HEK293 (cell line): ENCODE results near the gene RXRG.

Source experiments
- BCL11A ChIP-seq: fragments of 450-650 bp; formaldehyde crosslinking; IDR thresholded peaks from 2 replicates; pipeline ENCODE4 v1.5.1; 2016; ENCODE audit warnings: low read depth, missing biosample characterization, missing genetic modification characterization
- KLF7 ChIP-seq: fragments of 450-650 bp; formaldehyde crosslinking; IDR thresholded peaks from 2 replicates; pipeline ENCODE4 v1.5.1; 2016; ENCODE audit warnings: missing biosample characterization, missing genetic modification characterization, borderline replicate concordance
- KLF9 ChIP-seq: fragments of 450-650 bp; formaldehyde crosslinking; IDR thresholded peaks from 2 replicates; pipeline ENCODE4 v1.5.1; 2016; ENCODE audit warnings: missing biosample characterization, missing genetic modification characterization, low read depth
- TCF7L2 ChIP-seq: IDR thresholded peaks from 2 replicates; pipeline ENCODE4 v1.6.1; 2011; ENCODE audit warnings: low read depth, mild to moderate bottlenecking, inconsistent platforms, low read length, moderate library complexity, borderline replicate concordance
- YY1 ChIP-seq: fragments of 450-650 bp; formaldehyde crosslinking; IDR thresholded peaks from 2 replicates; pipeline ENCODE4 v1.5.1; 2018; ENCODE audit warnings: missing biosample characterization, missing genetic modification characterization
- ZBTB7A ChIP-seq: fragments of 450-650 bp; formaldehyde crosslinking; IDR thresholded peaks from 2 replicates; pipeline ENCODE4 v1.5.1; 2016; ENCODE audit warnings: low read depth, missing biosample characterization, missing genetic modification characterization
- ZNF777 ChIP-seq: fragments of 450-650 bp; formaldehyde crosslinking; IDR thresholded peaks from 2 replicates; pipeline ENCODE4 v1.5.1; 2017; ENCODE audit warnings: missing biosample characterization, missing genetic modification characterization, borderline replicate concordance
- TF ChIP-seq, protein P1 (sequence below): fragments of 450-650 bp; formaldehyde crosslinking; IDR thresholded peaks from 2 replicates; pipeline ENCODE4 v1.5.1; 2016; ENCODE audit warnings: missing biosample characterization, missing genetic modification characterization
- TF ChIP-seq, protein P2 (sequence below): fragments of 450-650 bp; formaldehyde crosslinking; IDR thresholded peaks from 2 replicates; pipeline ENCODE4 v1.5.1; 2016; ENCODE audit warnings: missing biosample characterization, missing genetic modification characterization, borderline replicate concordance

DNA sequence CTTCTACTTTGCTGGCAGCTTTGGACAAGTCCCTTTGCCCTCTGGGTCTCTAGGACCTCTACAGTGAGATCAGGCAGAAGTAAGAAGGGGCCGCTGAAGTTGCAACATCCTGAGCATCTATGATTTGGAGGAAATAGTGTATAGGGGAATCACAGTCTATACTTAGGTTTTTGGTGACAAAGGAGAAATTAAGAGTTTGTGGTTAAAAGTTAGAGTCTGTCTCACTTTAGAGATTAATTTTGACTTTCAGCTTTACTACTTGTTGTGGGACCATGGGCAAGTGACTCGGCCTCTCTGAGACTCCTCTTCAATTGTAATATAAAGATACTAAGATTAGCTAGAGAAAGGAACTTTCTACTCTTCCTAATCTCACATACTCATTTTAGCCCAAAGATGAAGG is 55.3 kb downstream of the RXRG start:
- no peak for TF ChIP-seq BCL11A
- TF ChIP-seq ZNF777, result no peak
- TF ChIP-seq KLF7, result no peak
- TF ChIP-seq, protein P1, sequence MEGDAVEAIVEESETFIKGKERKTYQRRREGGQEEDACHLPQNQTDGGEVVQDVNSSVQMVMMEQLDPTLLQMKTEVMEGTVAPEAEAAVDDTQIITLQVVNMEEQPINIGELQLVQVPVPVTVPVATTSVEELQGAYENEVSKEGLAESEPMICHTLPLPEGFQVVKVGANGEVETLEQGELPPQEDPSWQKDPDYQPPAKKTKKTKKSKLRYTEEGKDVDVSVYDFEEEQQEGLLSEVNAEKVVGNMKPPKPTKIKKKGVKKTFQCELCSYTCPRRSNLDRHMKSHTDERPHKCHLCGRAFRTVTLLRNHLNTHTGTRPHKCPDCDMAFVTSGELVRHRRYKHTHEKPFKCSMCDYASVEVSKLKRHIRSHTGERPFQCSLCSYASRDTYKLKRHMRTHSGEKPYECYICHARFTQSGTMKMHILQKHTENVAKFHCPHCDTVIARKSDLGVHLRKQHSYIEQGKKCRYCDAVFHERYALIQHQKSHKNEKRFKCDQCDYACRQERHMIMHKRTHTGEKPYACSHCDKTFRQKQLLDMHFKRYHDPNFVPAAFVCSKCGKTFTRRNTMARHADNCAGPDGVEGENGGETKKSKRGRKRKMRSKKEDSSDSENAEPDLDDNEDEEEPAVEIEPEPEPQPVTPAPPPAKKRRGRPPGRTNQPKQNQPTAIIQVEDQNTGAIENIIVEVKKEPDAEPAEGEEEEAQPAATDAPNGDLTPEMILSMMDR (tag by site-specific recombination), result no peak
- TF ChIP-seq KLF9 (tag by site-specific recombination), result no peak
- no peak for TF ChIP-seq ZBTB7A (tag by site-specific recombination)
- TF ChIP-seq YY1 (tag by site-specific recombination), result no peak
- TF ChIP-seq, protein P2, sequence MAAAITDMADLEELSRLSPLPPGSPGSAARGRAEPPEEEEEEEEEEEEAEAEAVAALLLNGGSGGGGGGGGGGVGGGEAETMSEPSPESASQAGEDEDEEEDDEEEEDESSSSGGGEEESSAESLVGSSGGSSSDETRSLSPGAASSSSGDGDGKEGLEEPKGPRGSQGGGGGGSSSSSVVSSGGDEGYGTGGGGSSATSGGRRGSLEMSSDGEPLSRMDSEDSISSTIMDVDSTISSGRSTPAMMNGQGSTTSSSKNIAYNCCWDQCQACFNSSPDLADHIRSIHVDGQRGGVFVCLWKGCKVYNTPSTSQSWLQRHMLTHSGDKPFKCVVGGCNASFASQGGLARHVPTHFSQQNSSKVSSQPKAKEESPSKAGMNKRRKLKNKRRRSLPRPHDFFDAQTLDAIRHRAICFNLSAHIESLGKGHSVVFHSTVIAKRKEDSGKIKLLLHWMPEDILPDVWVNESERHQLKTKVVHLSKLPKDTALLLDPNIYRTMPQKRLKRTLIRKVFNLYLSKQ (tag by site-specific recombination), result no peak
- TF ChIP-seq TCF7L2, result no peak
